ENCODE data around the gene HOXC6.

Gene HOXC6

GRCh38 chr12:54012631-54013409 is 15.4 kb upstream of the HOXC6 start:
- peak; percentile 17 for TF ChIP-seq CTCF (IDR thresholded peaks at IDR 0.05; ENCODE audit: insufficient read depth, low read length, poor library complexity, severe bottlenecking)
- H3K27me3 ChIP-seq (replicated peaks; ENCODE audit: control insufficient read depth, insufficient read depth, low read length), result peaks cover 3% of the 10 kb centered on the region
- H3K36me3 ChIP-seq (ENCODE audit: control insufficient read depth, insufficient read depth, low read length), result no peaks in the 10 kb centered on the region
- DNase-seq (ENCODE audit: extremely low read depth, insufficient read length), result no peak
- H3K4me3 ChIP-seq (replicated peaks; ENCODE audit: low read depth, low read length), result no peak overlapping the region

- peaks cover 3% of the 10 kb centered on the region for H3K27me3 ChIP-seq (replicated peaks; ENCODE audit: control insufficient read depth, insufficient read depth, low read length)
- H3K36me3 ChIP-seq (ENCODE audit: control insufficient read depth, insufficient read depth, low read length), result no peaks in the 10 kb centered on the region
- no peak for DNase-seq (ENCODE audit: extremely low read depth, insufficient read length)
- no peak for TF ChIP-seq CTCF (IDR thresholded peaks at IDR 0.05; ENCODE audit: insufficient read depth, low read length, poor library complexity, severe bottlenecking)
- no peak overlapping the region for H3K4me3 ChIP-seq (replicated peaks; ENCODE audit: low read depth, low read length)
These were observed 13.7 kb upstream of the HOXC6 start for GRCh38 chr12:54014377-54015017.

GRCh38 chr12:54015018-54015931 is 13.0 kb upstream of the HOXC6 start:
- DNase-seq (ENCODE audit: extremely low read depth, insufficient read length), result no peak
- H3K36me3 ChIP-seq (ENCODE audit: control insufficient read depth, insufficient read depth, low read length), result no peaks in the 10 kb centered on the region
- peaks cover 1% of the 10 kb centered on the region for H3K27me3 ChIP-seq (replicated peaks; ENCODE audit: control insufficient read depth, insufficient read depth, low read length)
- H3K4me3 ChIP-seq (replicated peaks; ENCODE audit: low read depth, low read length), result no peak overlapping the region
- TF ChIP-seq CTCF (IDR thresholded peaks at IDR 0.05; ENCODE audit: insufficient read depth, low read length, poor library complexity, severe bottlenecking), result no peak

- peaks cover 1% of the 10 kb centered on the region for H3K27me3 ChIP-seq (replicated peaks; ENCODE audit: control insufficient read depth, insufficient read depth, low read length)
- H3K36me3 ChIP-seq (ENCODE audit: control insufficient read depth, insufficient read depth, low read length), result no peaks in the 10 kb centered on the region
- no peak overlapping the region for H3K4me3 ChIP-seq (replicated peaks; ENCODE audit: low read depth, low read length)
- TF ChIP-seq CTCF (IDR thresholded peaks at IDR 0.05; ENCODE audit: insufficient read depth, low read length, poor library complexity, severe bottlenecking), result no peak
- DNase-seq (ENCODE audit: extremely low read depth, insufficient read length), result no peak
These were observed 12.2 kb upstream of the HOXC6 start for GRCh38 chr12:54016051-54016450.

- H3K4me3 ChIP-seq (replicated peaks; ENCODE audit: low read depth, low read length), result no peak overlapping the region
- no peak for DNase-seq (ENCODE audit: extremely low read depth, insufficient read length)
- peaks cover 1% of the 10 kb centered on the region for H3K27me3 ChIP-seq (replicated peaks; ENCODE audit: control insufficient read depth, insufficient read depth, low read length)
- no peak for TF ChIP-seq CTCF (IDR thresholded peaks at IDR 0.05; ENCODE audit: insufficient read depth, low read length, poor library complexity, severe bottlenecking)
- H3K36me3 ChIP-seq (ENCODE audit: control insufficient read depth, insufficient read depth, low read length), result no peaks in the 10 kb centered on the region
These were observed 11.7 kb upstream of the HOXC6 start for GRCh38 chr12:54016478-54016964.
